Activated B cell treated with CpG ODN at 0.5 μM for 24 hours (primary cell): ENCODE data around the gene CACNG7. TPM values are rescaled to one million over a fixed set of nuclear protein-coding genes. Genes with fewer than 3 reads are reported as not detected.

Source experiments
- ATAC-seq: fragments of 200-7000 bp; cut with Tn5 transposase; one replicate; pipeline ENCODE4 v1.10.0; 2021; ENCODE audit warnings: low read depth, mild to moderate bottlenecking, moderate library complexity
- CTCF ChIA-PET: fragments of 350-600 bp; sonication (Branson Sonifier 250); formaldehyde crosslinking; loops from one replicate; lab custom pipeline; 2021; ENCODE audit warnings: antibody characterized with exemption; lab: Charles Lee
- POLR2A ChIA-PET: fragments of 350-600 bp; sonication (Branson Sonifier 250); formaldehyde crosslinking; loops from one replicate; lab custom pipeline; 2021; ENCODE audit warnings: antibody characterized with exemption; lab: Charles Lee
- DNase-seq: peaks from one replicate; pipeline ENCODE4 v3.0.0; 2022
- H3K27ac Mint-ChIP-seq: one replicate; pipeline ENCODE4 v1.8.0; 2020; ENCODE audit warnings: mixed read lengths
- H3K27me3 Mint-ChIP-seq: one replicate; pipeline ENCODE4 v1.8.0; 2021; ENCODE audit warnings: mixed read lengths
- H3K36me3 Mint-ChIP-seq: one replicate; pipeline ENCODE4 v1.8.0; 2021; ENCODE audit warnings: low read depth, mixed read lengths
- H3K4me1 Mint-ChIP-seq: one replicate; pipeline ENCODE4 v1.8.0; 2021; ENCODE audit warnings: mixed read lengths
- H3K4me3 Mint-ChIP-seq: one replicate; pipeline ENCODE4 v1.8.0; 2020; ENCODE audit warnings: mild to moderate bottlenecking, mixed read lengths
- H3K9me3 Mint-ChIP-seq: one replicate; pipeline ENCODE4 v1.8.0; 2020; ENCODE audit warnings: mixed read lengths
- CTCF ChIP-seq: fragments of 200-600 bp; IDR thresholded peaks from one replicate; pipeline ENCODE4 v1.8.0; 2022; ENCODE audit warnings: antibody characterized with exemption, mild to moderate bottlenecking
- intact Hi-C: fragments of 100-400 bp; cut with micrococcal nuclease; formaldehyde crosslinking; loops from one replicate; pipeline ENCODE4 v1.15.1; 2024
- total RNA-seq: library from RNA; stranded (reverse); gene quantifications from 2 replicates; pipeline ENCODE4 v1.2.3, GENCODE V29; 2022

CACNG7 gene
- total RNA-seq, 1 donor from 2014 or later = not detected

GRCh38 chr19:53898166-53898565 is 10.9 kb upstream of the CACNG7 start:
- no peak for TF ChIP-seq CTCF

GRCh38 chr19:53898636-53899341 is 10.3 kb upstream of the CACNG7 start:
- ATAC-seq = no peak
- no peaks in the 10 kb centered on the region for H3K36me3 Mint-ChIP-seq
- no peaks in the 10 kb centered on the region for H3K9me3 Mint-ChIP-seq
- CTCF ChIA-PET = no interaction called here
- H3K27me3 Mint-ChIP-seq = peaks cover 51% of the 10 kb centered on the region
- no peak for DNase-seq
- peaks cover 2% of the 10 kb centered on the region for H3K4me1 Mint-ChIP-seq
- intact Hi-C loops = no loop called here
- no peak overlapping the region for H3K4me3 Mint-ChIP-seq
- POLR2A ChIA-PET = no interaction called here
- H3K27ac Mint-ChIP-seq = no peak overlapping the region
- TF ChIP-seq CTCF = no peak

More at GRCh38 chr19:53898166-53898565, 10.9 kb upstream of the CACNG7 start:
- Mint-ChIP-seq H3K4me3 (no peak overlapping the region), H3K27ac (no peak overlapping the region), H3K36me3 (no peaks in the 10 kb centered on the region), H3K27me3 (peaks cover 54% of the 10 kb centered on the region), H3K4me1 (peaks cover 2% of the 10 kb centered on the region), H3K9me3 (no peaks in the 10 kb centered on the region)
- ATAC-seq (no peak), DNase-seq (no peak)
- intact Hi-C loops = no loop called here
- POLR2A ChIA-PET = no interaction called here
- CTCF ChIA-PET = no interaction called here

- Mint-ChIP-seq H3K4me1 (peaks cover 2% of the 10 kb centered on the region), H3K9me3 (no peaks in the 10 kb centered on the region), H3K4me3 (no peak overlapping the region), H3K27ac (no peak overlapping the region), H3K36me3 (no peaks in the 10 kb centered on the region), H3K27me3 (peaks cover 58% of the 10 kb centered on the region)
- intact Hi-C loops = no loop called here
- DNase-seq = no peak
- POLR2A ChIA-PET = no interaction called here
- no peak for ATAC-seq
- CTCF ChIA-PET = no interaction called here
- no peak for TF ChIP-seq CTCF
Measured at GRCh38 chr19:53900191-53900860, 8.8 kb upstream of the CACNG7 start.

GRCh38 chr19:53903055-53903680 is 5.9 kb upstream of the CACNG7 start:
- intact Hi-C loops = no loop called here
- no peak for TF ChIP-seq CTCF
- Mint-ChIP-seq H3K36me3 (no peaks in the 10 kb centered on the region), H3K9me3 (no peaks in the 10 kb centered on the region), H3K4me1 (peaks cover 16% of the 10 kb centered on the region), H3K27me3 (peaks cover 62% of the 10 kb centered on the region), H3K4me3 (no peak overlapping the region), H3K27ac (peak overlapping the region; percentile 46)
- DNase-seq (no peak), ATAC-seq (no peak)
- POLR2A ChIA-PET = no interaction called here
- CTCF ChIA-PET = no interaction called here

GRCh38 chr19:53904909-53905308 is 4.2 kb upstream of the CACNG7 start:
- no peak for ATAC-seq
- Mint-ChIP-seq H3K27me3 (peaks cover 62% of the 10 kb centered on the region), H3K9me3 (no peaks in the 10 kb centered on the region), H3K36me3 (no peaks in the 10 kb centered on the region), H3K4me3 (no peak overlapping the region), H3K27ac (no peak overlapping the region), H3K4me1 (peaks cover 22% of the 10 kb centered on the region)
- intact Hi-C loops = no loop called here
- no peak for TF ChIP-seq CTCF
- CTCF ChIA-PET = no interaction called here
- no peak for DNase-seq
- POLR2A ChIA-PET = no interaction called here
